Measurements from ENCODE around the gene KRTAP5-2. TPM values are rescaled to one million over a fixed set of nuclear protein-coding genes. Genes with fewer than 3 reads are reported as not detected.

The KRTAP5-2 gene
- polyA plus RNA-seq, 2 donors = not detected

DNA sequence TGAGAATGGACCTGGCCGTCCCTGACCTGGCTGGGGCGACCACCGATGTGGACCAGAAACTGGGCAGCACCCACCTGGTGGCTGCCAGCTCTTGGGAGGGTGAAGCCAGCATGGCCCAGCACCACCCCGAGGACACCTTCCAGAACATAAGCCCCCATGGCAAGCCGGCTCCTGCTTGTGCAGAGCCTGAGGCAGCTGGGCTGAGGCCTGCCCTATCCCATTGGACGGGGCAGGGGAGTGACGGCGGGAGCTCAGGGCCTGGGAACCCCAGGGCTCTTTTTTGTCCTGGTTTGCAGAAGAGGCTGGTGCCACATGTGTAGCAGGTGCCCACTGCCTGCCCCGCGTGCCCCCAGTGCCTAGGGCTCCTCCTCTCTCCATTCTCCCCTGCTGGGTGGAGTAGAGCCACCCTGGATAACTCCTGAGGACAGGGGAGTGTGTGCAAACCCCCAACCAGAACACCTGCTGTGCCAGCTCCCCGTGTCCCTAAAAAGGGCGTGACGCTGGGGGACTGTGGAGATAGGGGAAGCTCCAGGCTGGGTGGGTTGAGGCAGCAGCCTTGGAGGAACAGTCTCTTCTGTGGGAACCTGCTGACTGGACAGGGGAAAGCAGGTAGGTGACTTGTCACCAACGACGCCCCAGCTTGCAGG, 38.0 kb downstream of the KRTAP5-2 start:
- Histone ChIP-seq H3K27ac (ENCODE audit: low read depth in 2 of 2, low read length in 1 of 2) (peak overlapping the region; percentile 20 to 74), H3K27me3 (ENCODE audit: control insufficient read depth in 1 of 2, insufficient read depth in 2 of 2, low read length in 2 of 2) (no peaks in the 10 kb centered on the region), H3K9me3 (ENCODE audit: control insufficient read depth in 2 of 2, insufficient read depth in 1 of 2, low read depth in 1 of 2, low read length in 1 of 2) (no peaks in the 10 kb centered on the region), H3K36me3 (ENCODE audit: control insufficient read depth in 2 of 2, insufficient read depth in 2 of 2, low read length in 1 of 2) (no peaks in the 10 kb centered on the region), H3K4me1 (ENCODE audit: control insufficient read depth in 2 of 2, insufficient read depth in 2 of 2, low read length in 1 of 2) (peaks cover 13 to 14% of the 10 kb centered on the region in 2 donors), H3K4me3 (ENCODE audit: low read depth in 1 of 2, low read length in 2 of 2) (no peak overlapping the region)
- WGBS, 2 donors = 66 to 73% methylated on average over 15 of the region's 15 CpGs

DNA sequence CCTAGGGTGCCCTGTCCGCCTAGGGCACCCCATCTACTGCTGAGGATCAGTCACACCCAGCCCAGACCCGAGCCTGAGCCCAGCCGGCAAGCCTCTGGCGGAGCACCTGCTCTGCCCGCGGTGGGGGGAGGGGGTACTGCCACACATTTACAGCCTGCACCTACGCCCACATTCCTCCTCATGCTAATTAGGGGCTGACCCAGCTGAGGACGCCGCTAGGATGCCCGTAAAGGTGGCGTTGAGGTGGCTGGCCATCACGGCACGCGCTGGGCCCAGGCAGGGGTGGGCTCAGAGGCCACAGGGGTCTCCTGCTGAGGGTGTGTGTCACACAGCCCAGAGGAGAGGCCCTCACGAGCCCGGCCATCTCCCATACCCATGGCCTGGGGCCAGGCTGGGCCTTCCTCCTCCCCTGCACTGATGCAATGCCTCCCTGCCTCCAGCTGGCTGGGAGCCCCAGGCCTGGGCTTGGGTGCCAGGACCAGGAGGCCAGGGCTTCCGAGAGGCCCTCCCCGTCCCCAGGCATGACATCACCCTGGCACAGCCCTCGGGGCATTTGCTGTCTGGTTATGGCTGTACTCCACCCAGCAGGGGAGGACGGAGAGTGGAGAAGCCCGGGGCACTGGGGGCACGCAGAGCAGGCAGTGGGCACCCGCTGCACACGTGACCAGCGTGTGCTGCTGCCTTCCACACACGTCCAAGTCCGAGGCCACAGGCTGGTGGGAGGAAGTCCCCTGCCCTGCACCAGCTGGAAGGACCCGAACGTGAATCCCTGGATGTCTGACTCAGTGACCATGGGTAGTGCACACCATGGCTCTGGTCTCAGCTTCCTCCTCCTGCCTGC, 38.8 kb downstream of the KRTAP5-2 start:
- Histone ChIP-seq H3K9me3 (ENCODE audit: control insufficient read depth in 2 of 2, insufficient read depth in 1 of 2, low read depth in 1 of 2, low read length in 1 of 2) (no peaks in the 10 kb centered on the region), H3K36me3 (ENCODE audit: control insufficient read depth in 2 of 2, insufficient read depth in 2 of 2, low read length in 1 of 2) (no peaks in the 10 kb centered on the region), H3K4me1 (ENCODE audit: control insufficient read depth in 2 of 2, insufficient read depth in 2 of 2, low read length in 1 of 2) (peaks cover 13 to 17% of the 10 kb centered on the region in 2 donors), H3K27me3 (ENCODE audit: control insufficient read depth in 1 of 2, insufficient read depth in 2 of 2, low read length in 2 of 2) (no peaks in the 10 kb centered on the region), H3K27ac (ENCODE audit: low read depth in 2 of 2, low read length in 1 of 2) (peak overlapping the region; percentile 82), H3K4me3 (ENCODE audit: low read depth in 1 of 2, low read length in 2 of 2) (no peak overlapping the region)
- 33 to 37% methylated on average over 27 to 29 of the region's 29 CpGs for WGBS, 2 donors

DNA sequence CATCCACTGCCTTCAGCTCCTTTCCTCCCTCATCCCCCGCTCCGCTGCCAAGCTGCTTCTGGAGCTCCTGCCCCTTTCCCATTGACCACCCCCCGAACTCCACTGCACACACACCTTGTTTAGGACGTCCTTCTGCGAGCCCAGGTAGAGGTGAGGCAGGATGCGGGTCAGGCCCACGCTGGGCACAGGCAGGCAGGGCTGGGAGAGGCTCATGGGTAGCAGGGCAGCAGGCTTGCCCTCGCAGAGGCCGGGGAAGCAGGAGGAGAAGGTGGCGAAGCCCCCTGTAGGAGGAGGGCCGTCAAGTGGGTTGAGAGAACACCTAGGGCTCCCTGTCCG, 39.4 kb downstream of the KRTAP5-2 start:
- 54 to 60% methylated on average over 12 of the region's 12 CpGs for WGBS, 2 donors
- no peak overlapping the region for H3K4me3 ChIP-seq (ENCODE audit: low read depth in 1 of 2, low read length in 2 of 2)

DNA sequence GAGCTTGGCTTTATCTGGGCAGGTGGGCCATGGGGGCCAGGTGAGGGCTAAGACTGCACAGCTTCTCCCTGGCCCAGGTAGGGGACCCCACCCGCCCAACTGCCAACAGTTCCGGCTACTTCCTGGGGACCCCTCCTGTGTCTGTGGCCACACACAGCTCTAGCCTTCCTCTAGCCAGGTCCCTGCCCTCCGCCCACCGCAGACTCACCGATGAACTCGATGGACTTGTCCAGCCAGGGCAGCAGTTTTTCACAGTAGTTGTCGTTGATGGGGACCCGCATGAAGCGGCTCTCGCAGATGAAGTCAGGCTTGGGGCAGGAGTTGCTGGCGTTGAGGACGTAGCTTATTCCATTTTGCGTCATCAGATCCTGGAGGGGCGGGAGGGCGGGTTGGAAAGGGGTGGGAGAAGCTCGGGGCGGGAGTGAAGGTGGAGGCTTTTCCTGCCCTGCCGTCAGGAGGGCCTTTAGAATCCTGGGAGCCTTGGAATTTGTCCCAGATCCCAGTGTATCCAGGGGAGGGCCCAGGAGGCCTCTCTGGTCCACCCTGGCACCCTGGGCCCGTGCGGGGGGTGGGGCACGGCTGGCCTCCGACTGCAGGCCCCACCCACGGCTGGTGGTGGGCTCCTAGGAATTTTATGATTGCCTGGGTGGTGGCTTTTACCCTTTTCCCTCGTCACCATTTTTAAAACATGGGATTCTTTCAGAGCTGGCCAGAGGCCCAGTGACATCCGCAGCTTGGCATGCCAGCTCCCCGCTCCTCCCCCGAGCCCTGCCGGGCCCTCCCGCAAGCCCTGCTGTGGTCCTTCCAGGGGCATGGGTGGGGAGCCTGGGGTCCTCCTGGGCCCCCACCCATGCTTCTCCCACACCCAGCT, 40.0 kb downstream of the KRTAP5-2 start:
- Histone ChIP-seq H3K27me3 (ENCODE audit: control insufficient read depth in 1 of 2, insufficient read depth in 2 of 2, low read length in 2 of 2) (no peaks in the 10 kb centered on the region), H3K4me1 (ENCODE audit: control insufficient read depth in 2 of 2, insufficient read depth in 2 of 2, low read length in 1 of 2) (peaks cover 5 to 17% of the 10 kb centered on the region in 2 donors), H3K4me3 (ENCODE audit: low read depth in 1 of 2, low read length in 2 of 2) (no peak overlapping the region), H3K36me3 (ENCODE audit: control insufficient read depth in 2 of 2, insufficient read depth in 2 of 2, low read length in 1 of 2) (no peaks in the 10 kb centered on the region), H3K9me3 (ENCODE audit: control insufficient read depth in 2 of 2, insufficient read depth in 1 of 2, low read depth in 1 of 2, low read length in 1 of 2) (no peaks in the 10 kb centered on the region), H3K27ac (ENCODE audit: low read depth in 2 of 2, low read length in 1 of 2) (peak overlapping the region; percentile 82)
- WGBS, 2 donors = 37 to 52% methylated on average over 28 to 29 of the region's 29 CpGs

More for the DNA sequence above, 39.4 kb downstream of the KRTAP5-2 start:
- Histone ChIP-seq H3K4me1 (ENCODE audit: control insufficient read depth in 2 of 2, insufficient read depth in 2 of 2, low read length in 1 of 2) (peaks cover 9 to 17% of the 10 kb centered on the region in 2 donors), H3K9me3 (ENCODE audit: control insufficient read depth in 2 of 2, insufficient read depth in 1 of 2, low read depth in 1 of 2, low read length in 1 of 2) (no peaks in the 10 kb centered on the region), H3K27me3 (ENCODE audit: control insufficient read depth in 1 of 2, insufficient read depth in 2 of 2, low read length in 2 of 2) (no peaks in the 10 kb centered on the region), H3K36me3 (ENCODE audit: control insufficient read depth in 2 of 2, insufficient read depth in 2 of 2, low read length in 1 of 2) (no peaks in the 10 kb centered on the region), H3K27ac (ENCODE audit: low read depth in 2 of 2, low read length in 1 of 2) (peak overlapping the region; percentile 82)

DNA sequence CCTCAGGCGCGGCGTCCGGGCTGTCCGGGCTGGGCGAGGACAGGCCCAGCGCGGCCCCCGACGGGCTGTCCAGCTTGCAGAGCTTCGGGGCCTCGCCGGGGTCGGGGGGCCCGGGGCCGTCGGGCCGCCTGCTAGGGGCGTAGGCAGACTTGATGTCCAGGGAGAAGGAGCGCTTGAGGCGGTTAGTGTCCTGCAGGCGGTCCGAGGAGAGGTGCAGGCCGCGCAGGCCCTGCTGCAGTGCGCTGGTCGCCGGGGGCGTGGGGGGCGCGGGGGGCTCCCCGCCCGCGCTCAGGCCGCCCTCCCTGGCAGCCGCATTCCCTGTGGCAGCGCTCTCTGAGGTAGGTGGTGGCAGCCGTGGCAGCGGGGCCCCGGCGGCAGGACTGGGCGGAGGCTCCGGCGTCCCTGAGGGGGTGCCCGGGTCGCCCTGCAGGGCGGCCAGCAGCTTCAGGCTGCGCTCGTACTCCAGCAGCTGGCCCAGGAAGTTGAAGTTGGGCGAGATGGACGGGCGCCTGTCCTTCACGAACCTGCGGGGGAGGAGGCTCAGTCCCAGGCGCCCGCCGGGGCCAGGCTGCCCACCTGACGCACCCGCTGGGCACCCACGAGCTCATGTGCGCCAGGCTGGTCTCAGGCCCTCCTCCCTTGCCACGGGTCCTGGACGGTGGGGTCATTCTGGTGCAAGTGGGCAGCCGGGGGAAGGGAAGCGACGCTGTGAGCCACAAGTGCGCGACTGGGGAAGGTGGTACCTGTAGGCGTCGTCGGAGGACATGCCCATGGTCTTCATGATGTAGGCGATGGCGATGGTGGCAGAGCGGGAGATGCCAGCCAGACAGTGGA, 40.8 kb downstream of the KRTAP5-2 start:
- 88 to 93% methylated on average over 48 to 74 of the region's 74 CpGs for WGBS, 2 donors
- Histone ChIP-seq H3K27me3 (ENCODE audit: control insufficient read depth in 1 of 2, insufficient read depth in 2 of 2, low read length in 2 of 2) (no peaks in the 10 kb centered on the region), H3K9me3 (ENCODE audit: control insufficient read depth in 2 of 2, insufficient read depth in 1 of 2, low read depth in 1 of 2, low read length in 1 of 2) (no peaks in the 10 kb centered on the region), H3K4me3 (ENCODE audit: low read depth in 1 of 2, low read length in 2 of 2) (no peak overlapping the region), H3K36me3 (ENCODE audit: control insufficient read depth in 2 of 2, insufficient read depth in 2 of 2, low read length in 1 of 2) (no peaks in the 10 kb centered on the region), H3K4me1 (ENCODE audit: control insufficient read depth in 2 of 2, insufficient read depth in 2 of 2, low read length in 1 of 2) (peaks cover 5 to 17% of the 10 kb centered on the region in 2 donors), H3K27ac (ENCODE audit: low read depth in 2 of 2, low read length in 1 of 2) (peak overlapping the region; percentile 18 to 69)

DNA sequence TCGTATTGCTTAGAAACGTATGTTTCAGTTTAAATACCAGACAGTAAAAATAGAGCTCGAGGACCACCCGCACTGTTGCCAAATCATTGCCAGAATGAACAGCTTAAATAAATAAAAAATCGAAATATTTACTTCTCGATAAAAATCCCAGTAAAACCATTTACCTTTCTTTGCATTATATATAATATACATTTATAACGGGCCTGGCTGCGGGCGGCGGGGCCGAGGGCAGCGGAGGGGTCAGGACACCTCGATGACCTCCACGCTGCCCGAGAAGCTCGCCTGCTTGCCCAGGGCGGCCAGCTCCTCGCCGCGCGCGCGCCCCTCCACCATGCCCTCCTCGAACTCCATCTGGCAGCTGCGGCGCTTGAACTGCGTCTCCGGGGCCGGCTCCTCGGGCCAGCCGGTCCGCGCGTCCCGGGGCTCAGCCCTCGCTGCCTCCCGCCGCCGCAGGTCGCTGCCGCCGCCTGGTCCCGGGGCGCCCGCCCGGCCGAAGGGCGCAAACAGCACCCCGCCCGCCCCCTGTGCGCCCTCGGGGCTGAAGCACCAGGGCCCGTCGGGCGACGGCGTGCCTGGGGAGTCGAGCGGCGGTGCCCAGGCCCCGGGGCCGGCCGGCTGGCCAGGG, 41.7 kb downstream of the KRTAP5-2 start:
- Histone ChIP-seq H3K4me3 (ENCODE audit: low read depth in 1 of 2, low read length in 2 of 2) (no peak overlapping the region), H3K36me3 (ENCODE audit: control insufficient read depth in 2 of 2, insufficient read depth in 2 of 2, low read length in 1 of 2) (no peaks in the 10 kb centered on the region), H3K9me3 (ENCODE audit: control insufficient read depth in 2 of 2, insufficient read depth in 1 of 2, low read depth in 1 of 2, low read length in 1 of 2) (no peaks in the 10 kb centered on the region), H3K27ac (ENCODE audit: low read depth in 2 of 2, low read length in 1 of 2) (no peak overlapping the region), H3K27me3 (ENCODE audit: control insufficient read depth in 1 of 2, insufficient read depth in 2 of 2, low read length in 2 of 2) (no peaks in the 10 kb centered on the region), H3K4me1 (ENCODE audit: control insufficient read depth in 2 of 2, insufficient read depth in 2 of 2, low read length in 1 of 2) (peaks cover 5 to 17% of the 10 kb centered on the region in 2 donors)
- WGBS, 2 donors = 67 to 78% methylated on average over 42 to 63 of the region's 63 CpGs

DNA sequence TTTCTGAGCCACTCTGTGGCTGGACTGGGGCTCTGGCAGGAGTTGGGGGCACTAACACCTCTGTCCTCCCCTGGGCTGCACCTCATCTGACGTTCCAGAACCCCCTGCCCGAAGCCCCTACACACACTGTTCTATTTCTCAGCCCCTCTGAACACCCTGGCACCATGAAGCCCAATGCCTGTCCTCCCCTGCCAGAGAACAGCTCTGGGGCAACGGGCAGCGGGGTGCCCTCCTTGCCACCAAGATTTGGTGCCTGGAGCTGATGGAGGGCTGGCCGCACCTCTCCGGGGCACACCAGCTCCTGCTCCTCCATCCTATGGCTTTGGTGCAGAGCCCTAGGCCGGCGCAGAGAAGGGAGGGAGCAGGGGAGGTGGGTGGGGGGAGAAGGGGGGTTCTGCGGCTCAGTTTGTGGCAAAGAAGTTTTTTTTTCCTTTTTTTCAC, 42.4 kb downstream of the KRTAP5-2 start:
- no peaks in the 10 kb centered on the region for H3K27me3 ChIP-seq (ENCODE audit: control insufficient read depth in 1 of 2, insufficient read depth in 2 of 2, low read length in 2 of 2)
- H3K4me3 ChIP-seq (ENCODE audit: low read depth in 1 of 2, low read length in 2 of 2) = no peak overlapping the region
- no peak overlapping the region for H3K27ac ChIP-seq (ENCODE audit: low read depth in 2 of 2, low read length in 1 of 2)
- no peaks in the 10 kb centered on the region for H3K9me3 ChIP-seq (ENCODE audit: control insufficient read depth in 2 of 2, insufficient read depth in 1 of 2, low read depth in 1 of 2, low read length in 1 of 2)
- H3K36me3 ChIP-seq (ENCODE audit: control insufficient read depth in 2 of 2, insufficient read depth in 2 of 2, low read length in 1 of 2) = no peaks in the 10 kb centered on the region
- peaks cover 5 to 17% of the 10 kb centered on the region in 2 donors for H3K4me1 ChIP-seq (ENCODE audit: control insufficient read depth in 2 of 2, insufficient read depth in 2 of 2, low read length in 1 of 2)
- WGBS, 2 donors = 85 to 88% methylated on average over 9 of the region's 9 CpGs

DNA sequence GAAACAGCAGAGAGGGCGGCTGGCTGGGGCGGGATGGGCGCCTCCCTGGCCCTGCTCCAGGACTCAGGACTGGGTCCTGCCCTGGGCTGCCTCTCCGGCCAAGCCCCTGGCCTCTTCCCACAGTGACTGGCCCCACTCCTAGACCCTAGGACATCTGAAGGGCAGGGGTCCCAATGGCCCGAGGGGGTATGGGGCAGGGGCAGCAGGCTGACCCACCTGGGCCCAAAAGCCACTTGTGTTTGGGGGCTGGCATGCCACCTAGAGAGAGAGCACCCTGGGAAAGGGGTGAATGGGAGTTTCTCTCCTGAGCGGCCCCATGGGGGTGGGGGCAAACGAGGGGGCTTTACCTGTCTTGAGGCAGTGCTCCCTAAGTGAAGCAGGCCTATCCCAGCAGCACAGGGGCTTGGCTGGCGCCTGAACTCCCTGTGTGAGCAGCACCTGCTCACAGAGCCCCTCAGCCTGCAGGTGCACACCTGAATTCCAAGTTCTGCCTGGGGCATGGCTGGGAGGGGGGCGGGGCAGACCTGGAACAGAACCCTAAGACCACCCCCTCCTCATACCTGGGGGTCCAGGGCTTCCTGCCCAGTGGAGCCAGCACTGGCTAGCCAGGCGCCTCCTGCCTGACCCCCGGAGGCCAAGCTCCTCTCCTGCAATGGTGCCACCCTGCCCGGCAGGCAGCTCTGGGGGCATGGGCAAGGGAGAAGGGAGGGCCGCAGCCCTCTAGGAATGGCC, 42.9 kb downstream of the KRTAP5-2 start:
- H3K4me1 ChIP-seq (ENCODE audit: control insufficient read depth in 2 of 2, insufficient read depth in 2 of 2, low read length in 1 of 2) = peaks cover 5 to 17% of the 10 kb centered on the region in 2 donors
- no peak overlapping the region for H3K27ac ChIP-seq (ENCODE audit: low read depth in 2 of 2, low read length in 1 of 2)
- H3K9me3 ChIP-seq (ENCODE audit: control insufficient read depth in 2 of 2, insufficient read depth in 1 of 2, low read depth in 1 of 2, low read length in 1 of 2) = no peaks in the 10 kb centered on the region
- H3K36me3 ChIP-seq (ENCODE audit: control insufficient read depth in 2 of 2, insufficient read depth in 2 of 2, low read length in 1 of 2) = no peaks in the 10 kb centered on the region
- WGBS, 2 donors = 73 to 79% methylated on average over 11 to 13 of the region's 13 CpGs
- H3K27me3 ChIP-seq (ENCODE audit: control insufficient read depth in 1 of 2, insufficient read depth in 2 of 2, low read length in 2 of 2) = no peaks in the 10 kb centered on the region
- H3K4me3 ChIP-seq (ENCODE audit: low read depth in 1 of 2, low read length in 2 of 2) = no peak overlapping the region

All from esophagus (tissue), 2 donors.